ENCODE results near the gene TMEM187.

The TMEM187 gene

DNA sequence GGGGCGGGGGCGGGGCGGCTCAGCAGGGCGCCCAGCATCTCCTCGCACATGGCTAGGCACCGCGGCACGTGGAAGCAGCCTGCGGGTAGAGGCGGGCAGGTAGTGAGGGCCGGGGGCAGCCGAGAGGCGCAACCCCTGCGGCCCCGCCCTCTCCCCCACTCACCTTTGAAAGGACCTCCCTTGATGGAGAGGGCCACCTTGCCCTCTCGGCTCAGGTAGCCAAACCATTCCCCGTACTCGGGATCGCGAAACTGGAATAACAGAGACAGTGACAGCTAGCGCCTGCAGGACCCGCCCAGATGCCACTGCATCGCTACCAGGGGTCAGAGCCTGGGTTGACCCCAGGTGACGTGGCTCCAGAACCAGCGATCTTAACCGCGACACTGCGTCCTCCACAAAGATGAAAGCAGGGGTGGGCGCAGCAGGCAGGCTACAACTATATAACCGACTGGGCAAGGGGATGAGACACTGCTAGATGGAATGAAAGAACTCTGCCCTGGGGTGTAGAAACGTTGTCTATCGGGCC is 37.2 kb upstream of the TMEM187 start:
- DNase-seq: no peak

DNA sequence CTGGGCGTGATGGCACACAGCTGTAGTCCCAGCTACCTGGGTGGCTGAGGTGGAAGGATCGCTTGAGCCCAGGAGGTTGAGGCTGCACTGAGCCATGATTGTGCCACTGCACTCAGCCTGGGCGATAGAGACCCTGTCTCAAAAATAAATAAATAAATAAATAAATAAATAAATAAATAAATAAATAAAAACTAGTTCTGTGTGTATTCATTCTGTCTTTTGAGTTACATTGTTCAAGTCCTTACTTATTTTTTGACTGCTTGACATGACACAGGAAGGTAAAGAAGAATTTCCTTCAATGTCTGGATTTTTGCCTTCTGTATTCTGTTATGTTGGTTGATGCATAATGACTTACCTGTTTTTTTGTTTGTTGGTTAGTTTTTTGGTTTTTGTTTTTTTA is 35.5 kb upstream of the TMEM187 start:
- no peak for DNase-seq

DNA sequence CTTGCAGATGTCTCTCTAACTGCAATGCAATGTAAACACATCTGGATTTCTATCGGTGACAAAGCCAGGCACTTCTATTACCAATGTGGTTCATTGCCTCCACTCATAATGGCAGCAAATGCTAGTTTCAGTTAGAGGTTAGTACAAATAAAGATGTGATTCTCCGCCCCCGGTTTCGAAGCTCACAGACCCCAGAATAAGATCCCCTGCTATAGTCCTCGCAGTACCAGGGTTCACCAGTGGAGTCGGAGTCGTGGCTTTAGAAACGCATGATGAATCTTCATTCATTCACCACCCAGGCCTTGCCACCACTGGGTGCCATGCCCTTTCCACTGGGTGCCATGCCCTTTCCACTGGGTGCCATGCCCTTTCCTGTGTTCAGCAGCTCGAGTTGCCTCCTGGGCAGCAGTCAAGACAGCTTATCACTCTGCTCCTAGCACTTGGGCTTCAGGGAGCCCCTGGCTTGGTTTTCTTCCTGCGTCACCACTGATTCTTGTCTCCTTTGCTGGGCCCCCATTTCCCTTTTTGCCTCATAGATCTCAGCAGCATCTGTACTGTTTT is 34.2 kb upstream of the TMEM187 start:
- DNase-seq: no peak

DNA sequence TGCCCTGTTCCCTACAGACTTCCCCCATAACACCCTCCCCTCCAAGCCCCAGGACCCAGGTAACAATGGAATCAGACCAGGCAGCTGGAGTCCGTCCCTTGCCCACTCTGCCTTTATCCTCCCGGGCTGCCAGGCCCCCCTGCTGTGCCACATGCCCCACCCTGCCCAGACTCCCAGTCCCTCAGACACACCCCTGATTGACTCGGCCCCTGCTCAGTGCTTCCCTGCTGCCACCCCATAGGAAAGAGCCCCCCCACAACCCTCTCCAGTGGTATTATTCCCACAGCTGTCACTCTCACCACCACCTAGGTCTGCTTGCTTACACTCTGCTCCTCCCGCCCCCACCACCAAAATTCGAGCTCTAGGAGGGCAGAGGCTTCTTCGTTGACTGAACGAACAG is 33.0 kb upstream of the TMEM187 start:
- no peak for DNase-seq

DNA sequence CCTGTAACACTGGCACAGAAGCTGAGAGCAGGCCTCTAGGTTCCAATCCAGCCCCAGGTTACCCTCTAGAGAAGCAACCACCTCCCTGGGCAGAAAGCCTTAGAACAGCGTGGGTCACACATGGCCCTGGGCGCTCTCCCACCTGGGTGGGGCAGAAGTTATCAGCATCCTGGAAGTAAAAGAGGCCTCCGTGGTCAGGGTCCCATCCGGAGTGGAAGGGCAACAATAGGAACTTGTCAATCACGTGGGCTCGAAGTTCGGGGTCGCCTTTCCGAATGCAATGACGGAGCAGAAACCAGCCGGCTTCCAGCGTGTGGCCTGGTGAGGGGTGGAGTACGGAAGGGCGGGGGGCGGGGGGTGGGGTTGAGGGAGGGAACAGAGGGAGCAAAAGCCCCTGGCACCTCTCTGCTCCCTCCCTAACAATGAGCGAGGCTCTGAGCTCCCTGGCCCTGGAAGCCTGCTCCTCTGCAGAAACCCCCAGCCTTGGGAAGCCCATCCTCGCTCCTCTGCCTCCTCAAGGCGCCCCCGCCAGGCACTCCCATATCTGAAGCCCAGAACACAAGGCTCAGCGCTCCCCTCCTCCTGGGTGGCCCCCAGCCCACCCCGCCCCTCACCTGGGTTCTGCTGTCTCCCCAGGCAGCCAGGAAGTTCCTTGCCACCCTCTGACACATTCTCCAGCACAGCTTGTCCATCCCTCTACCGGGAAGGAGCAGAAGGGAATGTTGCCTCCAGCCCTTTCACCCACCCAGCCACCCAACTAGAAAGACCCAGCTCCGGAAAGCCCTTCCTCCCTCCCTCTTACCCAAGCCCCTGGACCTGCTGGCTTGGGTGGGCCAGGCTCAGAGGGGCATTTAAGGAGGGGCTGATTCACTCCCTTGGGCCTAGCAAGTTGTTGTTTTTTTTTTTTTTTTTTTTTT is 31.0 kb upstream of the TMEM187 start:
- no peak for DNase-seq

DNA sequence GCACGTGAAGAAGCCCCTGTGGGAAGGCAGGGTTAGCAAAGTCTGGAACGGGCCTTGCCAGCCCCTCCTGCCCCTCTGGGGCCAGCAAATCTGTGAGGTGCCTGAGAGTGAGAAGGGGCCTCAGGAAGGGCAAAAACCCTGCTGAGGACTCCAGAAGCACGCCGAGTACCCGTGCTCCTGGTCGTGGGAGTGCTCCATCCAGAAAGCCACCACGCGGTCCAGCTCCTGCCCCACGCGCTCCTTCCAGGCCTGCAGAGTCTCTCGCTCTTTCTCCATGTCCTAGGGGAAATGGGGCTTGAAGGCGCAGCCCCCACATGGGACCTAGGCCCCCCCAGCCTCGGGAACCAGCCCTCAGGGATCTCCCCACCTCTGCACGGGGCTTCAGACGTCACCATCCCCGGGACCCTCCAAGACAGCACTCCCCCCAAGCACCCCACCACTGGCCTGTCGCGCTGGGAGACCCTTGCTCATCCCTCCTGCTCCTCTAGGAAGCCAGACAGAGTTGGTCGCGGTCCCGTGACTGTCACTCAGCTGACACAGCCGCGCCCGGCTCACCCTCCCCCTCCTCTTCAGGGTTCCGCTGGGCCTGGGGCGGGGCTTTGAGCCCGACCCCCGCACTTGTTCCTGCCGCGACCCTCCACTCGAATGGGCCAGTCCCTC is 28.3 kb upstream of the TMEM187 start, which contains the start of gene RENBP:
Gene RENBP, minus strand, starts transcription at position 504 of the 660 bp plus-strand sequence. Its CDS starts 33 bp downstream, at position 471.
- peak; percentile 46 for DNase-seq

DNA sequence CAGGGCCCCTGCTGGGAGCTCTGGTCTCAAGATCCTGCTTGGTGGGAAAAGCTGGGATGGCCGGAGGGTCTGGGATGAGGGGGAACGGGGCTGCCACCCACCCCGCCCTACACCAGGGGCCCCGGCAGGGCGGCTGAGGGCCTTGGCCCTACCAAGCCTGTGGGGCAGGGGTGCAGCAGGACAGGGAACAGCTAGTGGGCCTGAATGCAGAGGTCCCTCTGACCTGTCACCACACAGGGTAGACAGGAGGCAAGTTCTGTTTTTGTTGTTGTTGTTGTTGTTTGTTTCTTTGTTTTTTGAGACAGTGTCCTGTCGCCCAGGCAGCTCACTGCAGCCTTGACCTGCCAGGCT is 27.8 kb upstream of the TMEM187 start:
- no peak for DNase-seq

DNA sequence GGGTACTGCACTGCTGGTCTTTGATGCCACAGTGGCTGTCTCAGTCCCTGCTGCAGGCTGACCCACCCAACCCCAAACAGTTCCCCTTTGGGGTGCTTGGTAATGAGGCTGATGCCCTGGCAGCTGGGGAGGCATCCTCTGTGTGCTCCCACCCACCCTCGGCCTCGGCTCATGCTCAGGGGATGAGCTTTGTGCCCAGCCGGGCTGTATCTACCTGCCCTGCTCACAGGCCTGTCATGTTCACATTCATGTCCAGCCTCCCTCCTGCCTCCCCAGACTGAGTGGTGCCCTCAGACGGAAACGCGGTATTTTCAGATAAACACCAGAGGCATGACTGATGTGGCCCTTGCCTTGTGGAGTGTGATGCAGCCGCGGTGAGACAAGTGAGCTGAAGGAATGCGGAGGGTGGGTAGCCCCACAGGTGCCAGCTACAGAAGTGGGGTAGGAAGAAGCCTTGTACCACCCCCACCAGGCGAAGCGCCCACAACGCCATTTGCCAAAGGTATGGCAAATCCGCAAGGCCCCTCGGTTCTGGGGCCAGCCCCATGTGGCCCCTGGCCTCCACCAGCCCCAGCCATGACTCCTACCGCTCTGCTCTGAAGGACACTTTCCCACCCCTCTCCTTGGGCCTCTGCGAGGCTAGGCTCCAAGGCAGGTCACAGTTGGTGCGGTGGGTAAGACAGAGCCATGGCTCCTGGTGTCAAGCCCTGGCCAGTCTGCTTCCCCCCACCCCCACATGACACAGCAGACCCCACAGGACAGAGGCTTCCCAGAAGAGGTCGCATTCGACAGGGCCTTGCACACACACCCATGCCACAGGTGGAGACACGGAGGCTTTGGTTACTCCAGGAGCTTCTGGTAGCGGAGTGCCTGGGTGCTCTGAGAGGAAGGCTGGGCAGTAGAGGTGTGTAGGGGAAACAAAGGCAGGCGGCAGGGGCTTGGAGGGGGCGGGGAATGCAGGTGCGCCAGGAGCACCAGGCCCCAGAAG is 26.3 kb upstream of the TMEM187 start:
- DNase-seq: no peak

DNA sequence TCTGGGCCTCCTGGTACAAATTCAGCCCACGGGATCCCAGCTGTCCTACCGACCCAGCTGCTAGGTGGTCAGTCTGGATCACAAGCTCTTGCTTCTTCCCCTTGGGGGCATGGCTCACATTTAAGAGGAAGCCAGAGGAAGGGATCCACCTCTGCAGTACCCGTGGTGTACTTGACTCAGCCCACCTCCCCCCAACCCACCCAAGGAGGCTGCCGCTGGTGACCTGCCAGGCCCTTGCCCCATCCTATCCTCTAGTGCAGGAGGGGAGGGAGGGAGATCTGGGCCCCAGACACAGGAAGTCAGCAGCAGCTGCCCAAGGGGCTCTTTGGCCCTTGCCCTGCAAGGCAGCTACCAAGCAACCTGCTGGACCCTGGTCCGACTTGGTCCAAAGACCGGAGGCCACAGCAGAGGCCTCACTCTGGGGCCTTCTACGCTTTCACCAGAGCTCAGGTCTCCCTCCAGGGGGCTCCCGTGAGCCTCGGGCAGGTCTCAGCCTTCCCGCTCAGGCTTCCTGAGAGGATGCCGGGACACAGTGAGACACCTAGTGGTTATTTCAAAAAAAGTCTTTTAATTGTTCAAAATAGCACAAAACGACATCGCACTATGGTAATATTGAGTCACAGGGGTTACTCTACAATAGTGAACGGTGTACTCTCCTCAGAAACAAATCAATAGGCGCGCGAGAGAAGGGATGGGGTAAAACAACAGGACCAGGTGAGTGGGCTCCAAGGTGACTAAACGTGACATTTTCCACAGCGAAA is 25.4 kb upstream of the TMEM187 start:
- DNase-seq: peak; percentile 81

DNA sequence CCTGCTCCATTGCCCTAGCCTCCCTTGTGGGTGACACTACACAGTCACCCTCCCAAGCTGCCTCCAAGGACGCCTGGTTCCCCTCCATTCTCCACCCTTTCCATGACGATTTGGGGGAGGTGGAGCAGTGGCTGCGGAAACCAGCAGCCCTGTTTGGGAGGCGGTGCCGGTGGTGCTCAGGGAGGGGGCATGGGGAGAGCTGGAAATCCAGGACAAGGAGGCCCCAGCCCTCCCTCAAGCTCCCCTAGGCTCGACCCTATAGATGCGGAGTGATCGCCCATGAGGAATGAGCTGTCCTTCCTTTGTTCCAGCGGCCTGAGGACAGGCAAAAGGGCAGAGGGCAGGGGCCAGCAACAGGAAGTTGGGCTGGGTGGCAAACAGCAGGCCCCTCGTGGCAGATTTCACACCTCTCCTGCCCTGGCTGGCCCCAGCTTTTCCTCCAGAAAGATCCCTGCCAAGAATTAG is 24.5 kb upstream of the TMEM187 start:
- no peak for DNase-seq

DNA sequence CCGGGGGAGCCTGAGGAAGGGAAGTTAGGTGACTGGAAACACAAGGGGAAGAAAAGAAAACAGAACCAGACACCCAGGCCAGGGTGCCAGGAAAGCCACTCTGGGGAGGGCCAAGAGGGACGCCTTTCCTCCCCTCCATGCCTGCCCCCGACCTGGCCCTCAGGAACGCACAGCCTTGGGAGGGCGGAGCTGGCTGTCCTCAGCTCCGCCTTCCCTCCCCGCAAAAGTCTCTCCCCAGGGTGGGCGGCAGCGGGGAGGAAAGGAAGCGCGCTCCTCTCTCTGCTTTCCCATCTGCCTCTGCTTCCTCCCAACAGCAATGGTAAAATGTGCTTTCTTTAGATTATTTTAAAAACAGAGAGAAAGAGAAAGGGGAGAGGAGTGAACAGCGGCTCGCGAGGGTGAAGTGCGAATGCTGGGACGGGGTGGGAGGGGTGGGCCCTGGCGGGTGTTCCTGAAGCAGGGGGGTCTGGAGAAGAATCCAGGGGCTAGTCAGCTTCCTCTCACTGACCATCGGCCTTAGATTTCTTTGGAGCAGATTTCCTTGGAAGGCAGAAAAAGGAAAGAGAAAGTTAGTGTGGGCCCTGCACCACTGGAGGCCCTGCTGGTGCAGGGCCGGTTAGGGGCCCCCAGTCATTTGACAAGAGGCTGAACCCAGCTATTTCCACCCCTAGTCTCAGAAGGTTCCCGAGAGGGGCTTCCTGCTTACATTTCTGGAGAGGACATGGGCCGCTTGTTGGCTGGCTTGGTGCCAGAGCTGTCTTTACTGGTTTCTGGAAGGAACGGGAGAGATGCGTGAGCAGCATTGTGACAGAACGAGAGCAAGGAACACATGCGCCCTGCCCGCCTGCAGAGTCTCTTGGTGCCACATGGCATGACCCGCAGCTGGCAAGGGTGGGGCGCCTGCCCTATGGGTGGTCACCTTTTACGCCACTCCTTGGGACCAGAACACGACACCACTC is 23.4 kb upstream of the TMEM187 start:
- DNase-seq: no peak

DNA sequence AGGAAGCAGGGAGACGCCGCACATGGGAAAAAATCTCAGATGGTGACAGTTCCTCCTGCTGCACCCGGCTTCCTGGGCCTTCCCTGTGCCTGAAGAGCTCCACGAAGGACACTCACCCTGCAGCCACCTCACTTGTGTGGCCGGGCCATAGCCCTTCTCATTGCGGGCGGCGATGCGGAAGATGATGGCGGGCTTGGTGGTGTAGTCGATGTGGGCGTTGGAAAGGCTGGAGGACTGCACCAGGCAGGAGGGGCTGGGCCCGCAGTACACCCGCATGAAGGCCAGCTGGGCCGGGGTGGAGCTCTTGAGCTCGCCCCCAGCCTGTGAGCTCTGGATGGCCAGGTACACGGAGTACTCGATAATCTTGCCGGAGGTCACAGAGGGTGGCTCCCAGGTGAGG is 22.4 kb upstream of the TMEM187 start:
- DNase-seq: no peak

DNA sequence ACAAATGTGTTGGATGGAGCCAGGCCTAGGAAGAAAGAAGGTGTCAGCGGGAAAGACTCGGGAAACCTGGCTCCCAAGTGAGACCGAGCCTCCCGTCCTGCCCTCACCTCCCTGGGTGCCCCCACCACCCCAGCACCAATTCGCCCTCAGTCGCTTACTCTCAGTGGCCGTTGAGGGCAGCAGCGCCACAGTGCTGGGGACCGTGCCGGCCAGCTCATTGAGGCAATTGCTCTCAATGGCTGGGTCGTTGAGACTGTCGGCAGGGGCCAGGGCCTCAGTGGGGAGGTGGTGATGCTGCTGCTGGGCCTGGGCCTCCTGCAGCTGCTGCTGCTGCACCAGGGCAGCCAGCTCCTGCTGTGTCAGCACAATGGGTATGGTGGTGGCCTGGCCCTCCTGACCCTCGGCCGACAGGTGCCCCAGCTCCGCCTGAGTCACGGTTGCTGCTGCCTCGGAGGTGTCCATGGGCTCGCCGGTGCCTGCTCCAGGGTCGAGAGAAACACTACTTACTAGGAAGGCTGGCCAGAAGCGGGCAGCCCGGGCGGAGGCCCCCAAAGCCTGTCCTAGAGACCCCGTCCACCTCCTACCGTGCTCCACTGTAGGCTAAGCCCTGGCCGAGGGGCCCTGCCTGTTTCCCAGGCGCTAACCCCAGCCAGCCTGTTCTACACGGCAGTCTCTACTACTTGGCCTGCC is 20.7 kb upstream of the TMEM187 start:
- DNase-seq: no peak

DNA sequence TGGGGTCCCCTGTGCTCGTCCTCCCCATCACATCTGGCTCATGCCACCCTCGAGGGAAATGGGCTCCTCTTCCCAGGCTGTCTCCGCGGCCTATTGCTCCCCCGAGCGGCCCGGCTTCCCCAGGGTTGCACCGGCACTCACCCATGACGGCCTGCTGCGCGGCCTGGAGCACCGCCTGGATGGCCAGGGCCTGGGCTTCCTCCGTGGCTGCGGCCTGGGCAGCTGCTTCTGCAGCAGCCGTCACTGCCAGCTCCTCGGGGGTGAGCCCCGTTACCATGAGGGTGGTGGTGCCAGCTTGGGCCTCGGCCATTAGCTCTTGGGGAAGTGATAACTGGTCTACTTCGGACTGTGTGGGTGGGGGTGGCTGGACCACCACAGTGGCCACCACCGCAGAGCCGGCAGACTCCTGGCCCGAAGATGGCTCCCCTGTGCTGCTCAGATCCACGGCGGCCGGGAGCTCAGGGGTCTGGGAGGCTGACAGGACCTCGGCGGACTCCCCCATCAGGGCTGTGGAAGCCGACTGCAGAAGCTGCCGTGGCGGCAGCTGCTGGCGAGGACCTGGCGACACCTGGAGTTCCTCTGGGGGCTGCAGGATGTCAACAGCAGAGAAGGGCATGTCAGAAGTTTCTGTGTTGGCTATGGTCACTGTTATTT is 20.1 kb upstream of the TMEM187 start:
- DNase-seq: no peak

DNA sequence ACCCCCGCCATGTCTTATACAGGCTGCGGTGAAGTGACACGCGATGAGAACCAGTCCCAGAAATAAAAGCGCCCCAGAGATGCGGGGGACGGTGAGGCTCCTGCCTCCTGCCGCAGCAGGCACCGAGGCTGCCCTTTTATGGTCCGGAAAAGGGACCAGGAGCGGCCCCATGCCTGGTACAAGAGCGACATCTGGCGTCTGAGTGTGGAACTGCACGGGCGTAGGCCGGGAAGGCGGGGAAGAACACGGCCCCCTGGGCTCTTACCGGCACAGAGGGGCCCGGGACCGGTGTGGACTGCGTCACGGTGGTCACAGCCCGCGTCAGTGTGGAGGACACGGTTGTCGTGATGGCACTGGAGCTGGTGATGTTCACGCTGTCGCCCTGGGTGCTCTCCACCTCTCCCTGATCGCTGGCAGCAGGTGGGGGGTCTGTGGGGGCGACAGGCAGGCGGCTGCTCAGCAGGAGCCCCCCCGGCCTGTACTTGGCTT is 19.2 kb upstream of the TMEM187 start:
- peak; percentile 87 for DNase-seq

DNA sequence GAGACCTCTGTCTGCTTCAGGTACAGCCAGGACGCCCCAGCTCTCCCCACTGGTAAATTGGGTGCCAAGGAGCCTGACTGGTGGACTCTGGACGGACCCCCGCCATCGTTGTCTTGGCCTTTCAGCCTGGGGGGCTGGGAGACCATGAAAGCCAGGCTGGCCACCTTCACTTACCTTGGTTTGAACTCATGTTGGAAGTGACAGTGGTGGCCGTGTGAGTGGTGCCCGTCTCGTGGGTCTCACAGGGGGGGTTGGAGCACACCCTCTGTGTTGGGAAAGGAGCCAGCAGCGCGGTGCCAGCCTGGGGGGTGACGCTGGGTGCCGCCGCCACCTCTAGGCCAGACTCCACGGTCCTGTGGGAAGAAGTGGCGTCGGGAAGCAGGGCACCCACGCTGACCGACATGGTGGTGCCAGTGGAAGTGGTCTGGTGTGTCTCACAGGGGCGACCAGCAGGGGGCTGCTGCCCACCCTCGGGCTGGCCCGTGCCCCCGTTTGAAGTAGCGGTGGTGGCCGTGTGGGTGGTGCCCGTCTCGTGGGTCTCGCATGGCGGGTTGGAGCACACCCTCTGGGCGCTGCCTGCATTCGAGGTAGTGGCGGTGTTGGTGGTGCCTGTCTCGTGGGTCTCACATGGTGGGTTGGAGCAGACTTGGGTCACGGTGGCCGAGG is 18.5 kb upstream of the TMEM187 start:
- DNase-seq: no peak

DNA sequence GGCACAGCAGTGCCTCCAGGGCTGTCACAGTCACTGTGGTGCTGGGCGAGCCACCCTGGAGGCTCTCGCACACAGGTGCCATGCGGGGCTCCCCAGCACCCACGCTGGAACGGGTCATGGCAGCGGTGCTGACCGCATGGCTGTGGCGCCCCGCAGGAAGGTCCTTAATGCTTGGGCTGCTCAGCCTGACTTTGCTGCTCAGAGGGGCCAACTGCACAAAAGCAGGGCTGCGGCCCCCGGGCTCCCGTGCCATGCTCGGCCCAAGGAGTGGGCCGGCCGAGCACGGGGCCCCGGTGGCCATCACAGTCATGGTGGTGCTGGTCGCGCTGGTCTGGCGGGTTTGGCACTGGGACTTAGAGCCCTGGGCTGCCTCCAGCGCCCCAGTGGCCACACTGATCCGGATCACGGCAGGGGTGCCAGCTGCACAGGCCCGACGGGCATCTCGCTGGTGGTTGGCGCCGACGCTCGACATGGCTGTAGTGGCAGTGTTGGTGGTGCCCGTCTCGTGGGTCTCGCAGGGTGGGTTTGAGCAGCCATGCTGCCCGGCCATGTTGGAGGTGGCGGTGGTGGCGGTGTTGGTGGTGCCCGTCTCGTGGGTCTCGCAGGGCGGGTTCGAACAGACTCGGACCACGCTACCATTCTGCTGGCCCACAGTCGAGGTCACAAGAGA is 17.9 kb upstream of the TMEM187 start:
- no peak for DNase-seq

DNA sequence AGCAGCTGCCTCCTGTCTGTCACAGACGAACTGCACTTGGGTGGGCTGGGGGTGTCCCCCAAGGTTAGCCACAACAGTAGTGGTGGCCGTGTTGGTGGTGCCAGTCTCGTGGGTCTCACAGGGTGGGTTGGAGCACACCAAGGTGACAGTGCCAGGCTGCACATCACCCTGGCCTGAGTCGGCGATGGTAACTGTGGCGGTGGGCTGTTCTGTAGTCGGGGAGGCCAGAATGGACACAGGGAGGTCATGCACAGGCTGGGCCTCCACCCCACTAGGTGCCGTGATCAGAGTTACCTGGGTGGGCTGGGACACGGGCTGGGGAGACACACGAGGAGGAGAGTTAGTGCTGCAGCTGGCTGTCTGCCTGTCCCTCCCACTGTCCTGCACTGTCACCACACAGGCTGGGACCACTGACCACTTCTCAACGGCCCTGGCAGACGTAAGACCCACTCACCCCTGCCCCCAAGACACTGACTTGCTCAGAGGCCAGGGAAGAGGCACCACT is 17.3 kb upstream of the TMEM187 start:
- no peak for DNase-seq

Measured in activated T-cell treated with anti-CD3 and anti-CD28 coated beads, Interleukin-2, amount 50 U/mL, for 1 hour (primary cell).